Measurements from ENCODE around the gene RMI1. TPM values are rescaled to one million over a fixed set of nuclear protein-coding genes. Genes with fewer than 3 reads are reported as not detected.

Gene RMI1
- total and polyA plus RNA-seq, 2 of the 8 experiments (the other 6 are each of a cell fraction or from before 2014, with no cell fraction given) = 3.0 to 34.1 TPM

DNA sequence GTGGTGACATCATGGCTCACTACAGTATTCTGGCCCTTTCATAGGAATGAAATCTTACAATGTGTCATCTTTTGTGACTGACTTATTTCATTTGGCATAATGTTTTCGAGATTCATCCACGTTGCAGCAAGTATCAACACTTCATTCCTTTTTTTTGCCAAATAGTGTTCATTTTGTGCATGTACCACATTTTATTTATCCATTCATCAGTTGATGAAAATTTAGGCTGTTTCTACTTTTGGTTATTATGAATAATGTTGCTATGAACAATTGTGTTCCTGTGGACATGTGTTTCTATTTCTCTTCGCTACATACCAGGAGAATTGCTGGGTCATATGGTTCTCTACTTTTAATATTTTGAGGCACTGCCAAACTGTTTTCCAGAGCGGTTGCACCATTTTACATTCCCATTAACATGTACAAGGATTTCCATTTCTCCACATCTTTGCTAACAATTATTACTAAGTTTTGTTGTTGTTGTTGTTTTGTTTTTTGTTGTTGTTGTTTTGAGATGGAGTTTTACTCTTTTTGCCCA lies 43.5 kb downstream of the RMI1 start (continued):
- TF ChIP-seq, protein P1, sequence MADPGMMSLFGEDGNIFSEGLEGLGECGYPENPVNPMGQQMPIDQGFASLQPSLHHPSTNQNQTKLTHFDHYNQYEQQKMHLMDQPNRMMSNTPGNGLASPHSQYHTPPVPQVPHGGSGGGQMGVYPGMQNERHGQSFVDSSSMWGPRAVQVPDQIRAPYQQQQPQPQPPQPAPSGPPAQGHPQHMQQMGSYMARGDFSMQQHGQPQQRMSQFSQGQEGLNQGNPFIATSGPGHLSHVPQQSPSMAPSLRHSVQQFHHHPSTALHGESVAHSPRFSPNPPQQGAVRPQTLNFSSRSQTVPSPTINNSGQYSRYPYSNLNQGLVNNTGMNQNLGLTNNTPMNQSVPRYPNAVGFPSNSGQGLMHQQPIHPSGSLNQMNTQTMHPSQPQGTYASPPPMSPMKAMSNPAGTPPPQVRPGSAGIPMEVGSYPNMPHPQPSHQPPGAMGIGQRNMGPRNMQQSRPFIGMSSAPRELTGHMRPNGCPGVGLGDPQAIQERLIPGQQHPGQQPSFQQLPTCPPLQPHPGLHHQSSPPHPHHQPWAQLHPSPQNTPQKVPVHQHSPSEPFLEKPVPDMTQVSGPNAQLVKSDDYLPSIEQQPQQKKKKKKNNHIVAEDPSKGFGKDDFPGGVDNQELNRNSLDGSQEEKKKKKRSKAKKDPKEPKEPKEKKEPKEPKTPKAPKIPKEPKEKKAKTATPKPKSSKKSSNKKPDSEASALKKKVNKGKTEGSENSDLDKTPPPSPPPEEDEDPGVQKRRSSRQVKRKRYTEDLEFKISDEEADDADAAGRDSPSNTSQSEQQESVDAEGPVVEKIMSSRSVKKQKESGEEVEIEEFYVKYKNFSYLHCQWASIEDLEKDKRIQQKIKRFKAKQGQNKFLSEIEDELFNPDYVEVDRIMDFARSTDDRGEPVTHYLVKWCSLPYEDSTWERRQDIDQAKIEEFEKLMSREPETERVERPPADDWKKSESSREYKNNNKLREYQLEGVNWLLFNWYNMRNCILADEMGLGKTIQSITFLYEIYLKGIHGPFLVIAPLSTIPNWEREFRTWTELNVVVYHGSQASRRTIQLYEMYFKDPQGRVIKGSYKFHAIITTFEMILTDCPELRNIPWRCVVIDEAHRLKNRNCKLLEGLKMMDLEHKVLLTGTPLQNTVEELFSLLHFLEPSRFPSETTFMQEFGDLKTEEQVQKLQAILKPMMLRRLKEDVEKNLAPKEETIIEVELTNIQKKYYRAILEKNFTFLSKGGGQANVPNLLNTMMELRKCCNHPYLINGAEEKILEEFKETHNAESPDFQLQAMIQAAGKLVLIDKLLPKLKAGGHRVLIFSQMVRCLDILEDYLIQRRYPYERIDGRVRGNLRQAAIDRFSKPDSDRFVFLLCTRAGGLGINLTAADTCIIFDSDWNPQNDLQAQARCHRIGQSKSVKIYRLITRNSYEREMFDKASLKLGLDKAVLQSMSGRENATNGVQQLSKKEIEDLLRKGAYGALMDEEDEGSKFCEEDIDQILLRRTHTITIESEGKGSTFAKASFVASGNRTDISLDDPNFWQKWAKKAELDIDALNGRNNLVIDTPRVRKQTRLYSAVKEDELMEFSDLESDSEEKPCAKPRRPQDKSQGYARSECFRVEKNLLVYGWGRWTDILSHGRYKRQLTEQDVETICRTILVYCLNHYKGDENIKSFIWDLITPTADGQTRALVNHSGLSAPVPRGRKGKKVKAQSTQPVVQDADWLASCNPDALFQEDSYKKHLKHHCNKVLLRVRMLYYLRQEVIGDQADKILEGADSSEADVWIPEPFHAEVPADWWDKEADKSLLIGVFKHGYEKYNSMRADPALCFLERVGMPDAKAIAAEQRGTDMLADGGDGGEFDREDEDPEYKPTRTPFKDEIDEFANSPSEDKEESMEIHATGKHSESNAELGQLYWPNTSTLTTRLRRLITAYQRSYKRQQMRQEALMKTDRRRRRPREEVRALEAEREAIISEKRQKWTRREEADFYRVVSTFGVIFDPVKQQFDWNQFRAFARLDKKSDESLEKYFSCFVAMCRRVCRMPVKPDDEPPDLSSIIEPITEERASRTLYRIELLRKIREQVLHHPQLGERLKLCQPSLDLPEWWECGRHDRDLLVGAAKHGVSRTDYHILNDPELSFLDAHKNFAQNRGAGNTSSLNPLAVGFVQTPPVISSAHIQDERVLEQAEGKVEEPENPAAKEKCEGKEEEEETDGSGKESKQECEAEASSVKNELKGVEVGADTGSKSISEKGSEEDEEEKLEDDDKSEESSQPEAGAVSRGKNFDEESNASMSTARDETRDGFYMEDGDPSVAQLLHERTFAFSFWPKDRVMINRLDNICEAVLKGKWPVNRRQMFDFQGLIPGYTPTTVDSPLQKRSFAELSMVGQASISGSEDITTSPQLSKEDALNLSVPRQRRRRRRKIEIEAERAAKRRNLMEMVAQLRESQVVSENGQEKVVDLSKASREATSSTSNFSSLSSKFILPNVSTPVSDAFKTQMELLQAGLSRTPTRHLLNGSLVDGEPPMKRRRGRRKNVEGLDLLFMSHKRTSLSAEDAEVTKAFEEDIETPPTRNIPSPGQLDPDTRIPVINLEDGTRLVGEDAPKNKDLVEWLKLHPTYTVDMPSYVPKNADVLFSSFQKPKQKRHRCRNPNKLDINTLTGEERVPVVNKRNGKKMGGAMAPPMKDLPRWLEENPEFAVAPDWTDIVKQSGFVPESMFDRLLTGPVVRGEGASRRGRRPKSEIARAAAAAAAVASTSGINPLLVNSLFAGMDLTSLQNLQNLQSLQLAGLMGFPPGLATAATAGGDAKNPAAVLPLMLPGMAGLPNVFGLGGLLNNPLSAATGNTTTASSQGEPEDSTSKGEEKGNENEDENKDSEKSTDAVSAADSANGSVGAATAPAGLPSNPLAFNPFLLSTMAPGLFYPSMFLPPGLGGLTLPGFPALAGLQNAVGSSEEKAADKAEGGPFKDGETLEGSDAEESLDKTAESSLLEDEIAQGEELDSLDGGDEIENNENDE (IDR thresholded peaks at IDR 0.05; ENCODE audit: insufficient replicate concordance, low read length) = no peak
- TF ChIP-seq FOSL1 (IDR thresholded peaks at IDR 0.05; ENCODE audit: insufficient read depth, low read depth, low read length) (no peak), CTCF (IDR thresholded peaks at IDR 0.05; ENCODE audit: control extremely low read depth in 1 of 3, insufficient read depth in 1 of 3, low read depth in 1 of 3, low read length in 3 of 3) (no peak), CEBPB (IDR thresholded peaks at IDR 0.05; ENCODE audit: low read depth, low read length) (no peak), RBBP5 (IDR thresholded peaks at IDR 0.05; ENCODE audit: borderline replicate concordance, low read depth, low read length) (no peak), KDM5A (IDR thresholded peaks at IDR 0.05; ENCODE audit: low read length) (no peak), EGR1 (IDR thresholded peaks at IDR 0.05; ENCODE audit: borderline replicate concordance, low read depth, low read length) (no peak), TEAD4 (IDR thresholded peaks at IDR 0.05; ENCODE audit: low read depth, low read length) (no peak)
